ENCODE data around the gene DTNBP1. TPM values are rescaled to one million over a fixed set of nuclear protein-coding genes. Genes with fewer than 3 reads are reported as not detected.

Gene DTNBP1
- total and polyA plus RNA-seq, 2 donors (not counting 1 experiment from before 2014, with no cell fraction given): 9.9 to 13.6 TPM

GRCh38 chr6:15629487-15629886 is 33.3 kb downstream of the DTNBP1 start:
- H3K79me2 ChIP-seq (ENCODE audit: control insufficient read depth, insufficient read depth, low read length): no peaks in the 10 kb centered on the region
- H3K27ac ChIP-seq (ENCODE audit: insufficient read depth, low read length): no peak overlapping the region
- H3K9ac ChIP-seq (ENCODE audit: insufficient read depth, low read length): no peak overlapping the region
- no peaks in the 10 kb centered on the region for H3K4me1 ChIP-seq (ENCODE audit: control insufficient read depth, extremely low read depth, insufficient read depth, low read length)
- TF ChIP-seq EZH2 (IDR thresholded peaks at IDR 0.05; ENCODE audit: low read length, missing control alignments) (no peak), CTCF (conservative IDR thresholded peaks at IDR 0.05 in 1 of 2, IDR thresholded peaks at IDR 0.05 in 1 of 2; ENCODE audit: low read depth in 1 of 2, low read length in 2 of 2) (no peak)
- no peak overlapping the region for H3K4me3 ChIP-seq (replicated peaks in 1 of 4; ENCODE audit: control extremely low read depth in 1 of 4, insufficient read depth in 1 of 4, low read depth in 3 of 4, low read length in 4 of 4)
- DNase-seq (ENCODE audit: low read depth in 2 of 2): no peak
- H3K9me3 ChIP-seq (ENCODE audit: control insufficient read depth, insufficient read depth, low read depth, low read length): no peaks in the 10 kb centered on the region
- H4K20me1 ChIP-seq (ENCODE audit: control insufficient read depth, extremely low read depth, insufficient read depth, low read length): no peaks in the 10 kb centered on the region
- H3K4me2 ChIP-seq (ENCODE audit: extremely low read depth, insufficient read depth, low read length): no peak overlapping the region
- no peaks in the 10 kb centered on the region for H3K36me3 ChIP-seq (ENCODE audit: control insufficient read depth, insufficient read depth, low read length)
- H3K27me3 ChIP-seq (ENCODE audit: control insufficient read depth, insufficient read depth, low read length): no peaks in the 10 kb centered on the region
- H2AFZ ChIP-seq (ENCODE audit: low read length): no peak overlapping the region

GRCh38 chr6:15628499-15629131 is 34.2 kb downstream of the DTNBP1 start:
- no peak overlapping the region for H3K4me3 ChIP-seq (replicated peaks in 1 of 4; ENCODE audit: control extremely low read depth in 1 of 4, insufficient read depth in 1 of 4, low read depth in 3 of 4, low read length in 4 of 4)
- H3K9me3 ChIP-seq (ENCODE audit: control insufficient read depth, insufficient read depth, low read depth, low read length): no peaks in the 10 kb centered on the region
- H3K4me2 ChIP-seq (ENCODE audit: extremely low read depth, insufficient read depth, low read length): peak overlapping the region; percentile 11
- H3K9ac ChIP-seq (ENCODE audit: insufficient read depth, low read length): no peak overlapping the region
- peak; percentile 86 to 92 for DNase-seq (ENCODE audit: low read depth in 2 of 2)
- no peak overlapping the region for H3K27ac ChIP-seq (ENCODE audit: insufficient read depth, low read length)
- no peaks in the 10 kb centered on the region for H3K79me2 ChIP-seq (ENCODE audit: control insufficient read depth, insufficient read depth, low read length)
- H3K4me1 ChIP-seq (ENCODE audit: control insufficient read depth, extremely low read depth, insufficient read depth, low read length): no peaks in the 10 kb centered on the region
- H3K27me3 ChIP-seq (ENCODE audit: control insufficient read depth, insufficient read depth, low read length): no peaks in the 10 kb centered on the region
- H3K36me3 ChIP-seq (ENCODE audit: control insufficient read depth, insufficient read depth, low read length): no peaks in the 10 kb centered on the region
- no peak overlapping the region for H2AFZ ChIP-seq (ENCODE audit: low read length)
- TF ChIP-seq EZH2 (IDR thresholded peaks at IDR 0.05; ENCODE audit: low read length, missing control alignments) (no peak), CTCF (conservative IDR thresholded peaks at IDR 0.05 in 1 of 2, IDR thresholded peaks at IDR 0.05 in 1 of 2; ENCODE audit: low read depth in 1 of 2, low read length in 2 of 2) (no peak)
- H4K20me1 ChIP-seq (ENCODE audit: control insufficient read depth, extremely low read depth, insufficient read depth, low read length): no peaks in the 10 kb centered on the region

- Histone ChIP-seq H3K27me3 (ENCODE audit: control insufficient read depth, insufficient read depth, low read length) (no peaks in the 10 kb centered on the region), H3K4me1 (ENCODE audit: control insufficient read depth, extremely low read depth, insufficient read depth, low read length) (no peaks in the 10 kb centered on the region), H3K4me3 (replicated peaks in 1 of 4; ENCODE audit: control extremely low read depth in 1 of 4, insufficient read depth in 1 of 4, low read depth in 3 of 4, low read length in 4 of 4) (no peak overlapping the region), H3K36me3 (ENCODE audit: control insufficient read depth, insufficient read depth, low read length) (no peaks in the 10 kb centered on the region), H3K27ac (ENCODE audit: insufficient read depth, low read length) (no peak overlapping the region), H3K4me2 (ENCODE audit: extremely low read depth, insufficient read depth, low read length) (no peak overlapping the region), H2AFZ (ENCODE audit: low read length) (no peak overlapping the region), H4K20me1 (ENCODE audit: control insufficient read depth, extremely low read depth, insufficient read depth, low read length) (no peaks in the 10 kb centered on the region), H3K79me2 (ENCODE audit: control insufficient read depth, insufficient read depth, low read length) (no peaks in the 10 kb centered on the region), H3K9ac (ENCODE audit: insufficient read depth, low read length) (no peak overlapping the region), H3K9me3 (ENCODE audit: control insufficient read depth, insufficient read depth, low read depth, low read length) (no peaks in the 10 kb centered on the region)
- TF ChIP-seq CTCF (conservative IDR thresholded peaks at IDR 0.05 in 1 of 2, IDR thresholded peaks at IDR 0.05 in 1 of 2; ENCODE audit: low read depth in 1 of 2, low read length in 2 of 2): no peak
- no peak for TF ChIP-seq EZH2 (IDR thresholded peaks at IDR 0.05; ENCODE audit: low read length, missing control alignments)
- peak in 1 of 2 donors; percentile 13 for DNase-seq (ENCODE audit: low read depth in 2 of 2)
Observed at GRCh38 chr6:15627821-15628220, 35.0 kb downstream of the DTNBP1 start.
